ENCODE results near the gene TRAPPC3L. TPM values are rescaled to one million over a fixed set of nuclear protein-coding genes. Genes with fewer than 3 reads are reported as not detected.

Gene TRAPPC3L
- total RNA-seq, 1 donor: not detected

- H3K4me3 ChIP-seq (ENCODE audit: low read depth, low read length): no peak overlapping the region
- no peak for DNase-seq (ENCODE audit: low read depth)
Measured at GRCh38 chr6:116568111-116568510, 22.6 kb upstream of the TRAPPC3L start.

GRCh38 chr6:116564921-116565872 is 19.7 kb upstream of the TRAPPC3L start:
- no peak for DNase-seq (ENCODE audit: low read depth)
- TF ChIP-seq CTCF (IDR thresholded peaks at IDR 0.05; ENCODE audit: insufficient read depth, low read depth, low read length): no peak
- peak overlapping the region; percentile 17 for H3K4me3 ChIP-seq (ENCODE audit: low read depth, low read length)

More at GRCh38 chr6:116568111-116568510, 22.6 kb upstream of the TRAPPC3L start:
- TF ChIP-seq CTCF (IDR thresholded peaks at IDR 0.05; ENCODE audit: insufficient read depth, low read depth, low read length): no peak

- DNase-seq (ENCODE audit: low read depth): no peak
- TF ChIP-seq CTCF (IDR thresholded peaks at IDR 0.05; ENCODE audit: insufficient read depth, low read depth, low read length): no peak
- H3K4me3 ChIP-seq (ENCODE audit: low read depth, low read length): no peak overlapping the region
Measured at GRCh38 chr6:116564311-116564710, 18.8 kb upstream of the TRAPPC3L start.

- H3K4me3 ChIP-seq (ENCODE audit: low read depth, low read length): no peak overlapping the region
- DNase-seq (ENCODE audit: low read depth): no peak
- TF ChIP-seq CTCF (IDR thresholded peaks at IDR 0.05; ENCODE audit: insufficient read depth, low read depth, low read length): no peak
Measured at GRCh38 chr6:116563830-116564229, 18.3 kb upstream of the TRAPPC3L start.

- peak; percentile 34 for DNase-seq (ENCODE audit: low read depth)
- H3K4me3 ChIP-seq (ENCODE audit: low read depth, low read length): no peak overlapping the region
- TF ChIP-seq CTCF (IDR thresholded peaks at IDR 0.05; ENCODE audit: insufficient read depth, low read depth, low read length): no peak
Measured at GRCh38 chr6:116562614-116563013, 17.1 kb upstream of the TRAPPC3L start.

- no peak for TF ChIP-seq CTCF (IDR thresholded peaks at IDR 0.05; ENCODE audit: insufficient read depth, low read depth, low read length)
- DNase-seq (ENCODE audit: low read depth): no peak
- H3K4me3 ChIP-seq (ENCODE audit: low read depth, low read length): no peak overlapping the region
Measured at GRCh38 chr6:116562019-116562403, 16.5 kb upstream of the TRAPPC3L start.
